HEK293 (cell line): ENCODE measurements around the gene CA11.

Experiments used
- ATF2 ChIP-seq: fragments of 450-650 bp; formaldehyde crosslinking; IDR thresholded peaks from 2 replicates; pipeline ENCODE4 v1.5.1; 2016; ENCODE audit warnings: missing biosample characterization, missing genetic modification characterization, low read depth
- PRDM1 ChIP-seq: fragments of 450-650 bp; formaldehyde crosslinking; IDR thresholded peaks from 2 replicates; pipeline ENCODE4; 2016; ENCODE audit warnings: missing biosample characterization, missing genetic modification characterization
- PRDM10 ChIP-seq: fragments of 450-650 bp; formaldehyde crosslinking; IDR thresholded peaks from 2 replicates; pipeline ENCODE4 v1.5.1; 2016; ENCODE audit warnings: missing biosample characterization, missing genetic modification characterization
- TRIM28 ChIP-seq: IDR thresholded peaks from 2 replicates; pipeline ENCODE4 v1.6.1; 2011; ENCODE audit warnings: low read length, control low read depth, borderline replicate concordance
- ZBTB48 ChIP-seq: fragments of 450-650 bp; formaldehyde crosslinking; IDR thresholded peaks from 2 replicates; pipeline ENCODE4 v1.5.1; 2016; ENCODE audit warnings: missing biosample characterization, missing genetic modification characterization
- ZBTB6 ChIP-seq: fragments of 450-650 bp; formaldehyde crosslinking; IDR thresholded peaks from 2 replicates; pipeline ENCODE4 v1.5.1; 2017; ENCODE audit warnings: missing biosample characterization, missing genetic modification characterization
- ZFP3 ChIP-seq: fragments of 450-650 bp; formaldehyde crosslinking; IDR thresholded peaks from 2 replicates; pipeline ENCODE4 v1.5.1; 2016; ENCODE audit warnings: low read depth, missing biosample characterization, missing genetic modification characterization
- ZNF138 ChIP-seq: fragments of 450-650 bp; formaldehyde crosslinking; IDR thresholded peaks from 2 replicates; pipeline ENCODE4 v1.5.1; 2016; ENCODE audit warnings: missing biosample characterization, missing genetic modification characterization, borderline replicate concordance
- ZNF157 ChIP-seq: fragments of 450-650 bp; formaldehyde crosslinking; IDR thresholded peaks from 2 replicates; pipeline ENCODE4 v1.5.1; 2016; ENCODE audit warnings: missing biosample characterization, missing genetic modification characterization
- ZNF175 ChIP-seq: fragments of 450-650 bp; formaldehyde crosslinking; IDR thresholded peaks from 2 replicates; pipeline ENCODE4 v1.5.1; 2016; ENCODE audit warnings: missing biosample characterization, missing genetic modification characterization
- ZNF239 ChIP-seq: fragments of 450-650 bp; formaldehyde crosslinking; IDR thresholded peaks from 2 replicates; pipeline ENCODE4 v1.5.1; 2016; ENCODE audit warnings: missing biosample characterization, missing genetic modification characterization
- ZNF266 ChIP-seq: fragments of 450-650 bp; formaldehyde crosslinking; IDR thresholded peaks from 2 replicates; pipeline ENCODE4 v1.5.1; 2016; ENCODE audit warnings: missing biosample characterization, missing genetic modification characterization, low read depth
- ZNF48 ChIP-seq: fragments of 450-650 bp; formaldehyde crosslinking; IDR thresholded peaks from 2 replicates; pipeline ENCODE4 v1.5.1; 2016; ENCODE audit warnings: missing biosample characterization, missing genetic modification characterization
- ZNF521 ChIP-seq: fragments of 450-650 bp; formaldehyde crosslinking; IDR thresholded peaks from 2 replicates; pipeline ENCODE4 v1.5.1; 2017; ENCODE audit warnings: missing biosample characterization, mild to moderate bottlenecking, missing genetic modification characterization
- ZNF596 ChIP-seq: fragments of 450-650 bp; IDR thresholded peaks from 2 replicates; pipeline ENCODE4 v1.5.0; 2018; ENCODE audit warnings: missing biosample characterization, mild to moderate bottlenecking, missing genetic modification characterization, moderate library complexity
- ZNF670 ChIP-seq: fragments of 450-650 bp; formaldehyde crosslinking; IDR thresholded peaks from 2 replicates; pipeline ENCODE4 v1.5.1; 2016; ENCODE audit warnings: missing biosample characterization, missing genetic modification characterization, low read depth
- ZNF677 ChIP-seq: fragments of 450-650 bp; IDR thresholded peaks from 2 replicates; pipeline ENCODE4 v1.5.0; 2018; ENCODE audit warnings: missing biosample characterization, mild to moderate bottlenecking, missing genetic modification characterization, moderate library complexity
- ZNF768 ChIP-seq: fragments of 450-650 bp; formaldehyde crosslinking; IDR thresholded peaks from 2 replicates; pipeline ENCODE4 v1.5.1; 2018; ENCODE audit warnings: missing biosample characterization, mild to moderate bottlenecking, missing genetic modification characterization
- ZNF830 ChIP-seq: fragments of 450-650 bp; IDR thresholded peaks from 2 replicates; pipeline ENCODE4 v1.5.0; 2018; ENCODE audit warnings: missing biosample characterization, missing genetic modification characterization, low read depth, mild to moderate bottlenecking, moderate library complexity
- ZSCAN23 ChIP-seq: fragments of 450-650 bp; formaldehyde crosslinking; IDR thresholded peaks from 2 replicates; pipeline ENCODE4 v1.5.1; 2016; ENCODE audit warnings: missing biosample characterization, missing genetic modification characterization
- TF ChIP-seq, protein P1 (sequence below): fragments of 450-650 bp; formaldehyde crosslinking; IDR thresholded peaks from 2 replicates; pipeline ENCODE4 v1.5.1; 2017; ENCODE audit warnings: missing biosample characterization, missing genetic modification characterization
- TF ChIP-seq, protein P2 (sequence below): fragments of 450-650 bp; formaldehyde crosslinking; IDR thresholded peaks from 2 replicates; pipeline ENCODE4 v1.5.1; 2017; ENCODE audit warnings: missing biosample characterization, missing genetic modification characterization
- TF ChIP-seq, protein P3 (sequence below): fragments of 450-650 bp; formaldehyde crosslinking; IDR thresholded peaks from 2 replicates; pipeline ENCODE4 v1.5.1; 2016; ENCODE audit warnings: missing biosample characterization, missing genetic modification characterization, low read depth
- TF ChIP-seq, protein P4 (sequence below): fragments of 450-650 bp; formaldehyde crosslinking; IDR thresholded peaks from 2 replicates; pipeline ENCODE4 v1.5.1; 2016; ENCODE audit warnings: missing biosample characterization, missing genetic modification characterization

CA11 gene

GRCh38 chr19:48588670-48589401, 57.2 kb downstream of the CA11 start (continued):
- TF ChIP-seq ZNF266 (0 out of 2 replicates have a peak, but pooled peaks have one; percentile 15), ZNF48 (tag by site-specific recombination) (no peak), ZBTB6 (tag by site-specific recombination) (peak; percentile 21; the same call in 1 of the 2 replicates), ZNF830 (tag by site-specific recombination) (no peak), ZNF596 (tag by site-specific recombination) (no peak), TRIM28 (no peak), ZNF768 (tag by site-specific recombination) (no peak; the same call in 1 of the 2 replicates), ZNF138 (tag by site-specific recombination) (no peak), PRDM10 (tag by site-specific recombination) (no peak; the same call in 1 of the 2 replicates), PRDM1 (tag by site-specific recombination) (no peak; the same call in 1 of the 2 replicates), ZNF670 (tag by site-specific recombination) (no peak), ATF2 (tag by site-specific recombination) (no peak), ZNF521 (tag by site-specific recombination) (no peak), ZSCAN23 (no peak), ZNF175 (tag by site-specific recombination) (no peak), ZBTB48 (tag by site-specific recombination) (peak; percentile 76), ZNF239 (tag by site-specific recombination) (peak; percentile 73), ZNF157 (no peak), ZFP3 (tag by site-specific recombination) (peak; percentile 69; the same call in 1 of the 2 replicates), ZNF677 (no peak)
- TF ChIP-seq, protein P1, sequence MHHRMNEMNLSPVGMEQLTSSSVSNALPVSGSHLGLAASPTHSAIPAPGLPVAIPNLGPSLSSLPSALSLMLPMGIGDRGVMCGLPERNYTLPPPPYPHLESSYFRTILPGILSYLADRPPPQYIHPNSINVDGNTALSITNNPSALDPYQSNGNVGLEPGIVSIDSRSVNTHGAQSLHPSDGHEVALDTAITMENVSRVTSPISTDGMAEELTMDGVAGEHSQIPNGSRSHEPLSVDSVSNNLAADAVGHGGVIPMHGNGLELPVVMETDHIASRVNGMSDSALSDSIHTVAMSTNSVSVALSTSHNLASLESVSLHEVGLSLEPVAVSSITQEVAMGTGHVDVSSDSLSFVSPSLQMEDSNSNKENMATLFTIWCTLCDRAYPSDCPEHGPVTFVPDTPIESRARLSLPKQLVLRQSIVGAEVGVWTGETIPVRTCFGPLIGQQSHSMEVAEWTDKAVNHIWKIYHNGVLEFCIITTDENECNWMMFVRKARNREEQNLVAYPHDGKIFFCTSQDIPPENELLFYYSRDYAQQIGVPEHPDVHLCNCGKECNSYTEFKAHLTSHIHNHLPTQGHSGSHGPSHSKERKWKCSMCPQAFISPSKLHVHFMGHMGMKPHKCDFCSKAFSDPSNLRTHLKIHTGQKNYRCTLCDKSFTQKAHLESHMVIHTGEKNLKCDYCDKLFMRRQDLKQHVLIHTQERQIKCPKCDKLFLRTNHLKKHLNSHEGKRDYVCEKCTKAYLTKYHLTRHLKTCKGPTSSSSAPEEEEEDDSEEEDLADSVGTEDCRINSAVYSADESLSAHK = 0 out of 2 replicates have a peak, but pooled peaks have one; percentile 35
- TF ChIP-seq, protein P2, sequence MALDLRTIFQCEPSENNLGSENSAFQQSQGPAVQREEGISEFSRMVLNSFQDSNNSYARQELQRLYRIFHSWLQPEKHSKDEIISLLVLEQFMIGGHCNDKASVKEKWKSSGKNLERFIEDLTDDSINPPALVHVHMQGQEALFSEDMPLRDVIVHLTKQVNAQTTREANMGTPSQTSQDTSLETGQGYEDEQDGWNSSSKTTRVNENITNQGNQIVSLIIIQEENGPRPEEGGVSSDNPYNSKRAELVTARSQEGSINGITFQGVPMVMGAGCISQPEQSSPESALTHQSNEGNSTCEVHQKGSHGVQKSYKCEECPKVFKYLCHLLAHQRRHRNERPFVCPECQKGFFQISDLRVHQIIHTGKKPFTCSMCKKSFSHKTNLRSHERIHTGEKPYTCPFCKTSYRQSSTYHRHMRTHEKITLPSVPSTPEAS (tag by site-specific recombination) = peak; percentile 49; the same call in 1 of the 2 replicates
- TF ChIP-seq, protein P3, sequence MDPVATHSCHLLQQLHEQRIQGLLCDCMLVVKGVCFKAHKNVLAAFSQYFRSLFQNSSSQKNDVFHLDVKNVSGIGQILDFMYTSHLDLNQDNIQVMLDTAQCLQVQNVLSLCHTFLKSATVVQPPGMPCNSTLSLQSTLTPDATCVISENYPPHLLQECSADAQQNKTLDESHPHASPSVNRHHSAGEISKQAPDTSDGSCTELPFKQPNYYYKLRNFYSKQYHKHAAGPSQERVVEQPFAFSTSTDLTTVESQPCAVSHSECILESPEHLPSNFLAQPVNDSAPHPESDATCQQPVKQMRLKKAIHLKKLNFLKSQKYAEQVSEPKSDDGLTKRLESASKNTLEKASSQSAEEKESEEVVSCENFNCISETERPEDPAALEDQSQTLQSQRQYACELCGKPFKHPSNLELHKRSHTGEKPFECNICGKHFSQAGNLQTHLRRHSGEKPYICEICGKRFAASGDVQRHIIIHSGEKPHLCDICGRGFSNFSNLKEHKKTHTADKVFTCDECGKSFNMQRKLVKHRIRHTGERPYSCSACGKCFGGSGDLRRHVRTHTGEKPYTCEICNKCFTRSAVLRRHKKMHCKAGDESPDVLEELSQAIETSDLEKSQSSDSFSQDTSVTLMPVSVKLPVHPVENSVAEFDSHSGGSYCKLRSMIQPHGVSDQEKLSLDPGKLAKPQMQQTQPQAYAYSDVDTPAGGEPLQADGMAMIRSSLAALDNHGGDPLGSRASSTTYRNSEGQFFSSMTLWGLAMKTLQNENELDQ (tag by site-specific recombination) = no peak
- TF ChIP-seq, protein P4, sequence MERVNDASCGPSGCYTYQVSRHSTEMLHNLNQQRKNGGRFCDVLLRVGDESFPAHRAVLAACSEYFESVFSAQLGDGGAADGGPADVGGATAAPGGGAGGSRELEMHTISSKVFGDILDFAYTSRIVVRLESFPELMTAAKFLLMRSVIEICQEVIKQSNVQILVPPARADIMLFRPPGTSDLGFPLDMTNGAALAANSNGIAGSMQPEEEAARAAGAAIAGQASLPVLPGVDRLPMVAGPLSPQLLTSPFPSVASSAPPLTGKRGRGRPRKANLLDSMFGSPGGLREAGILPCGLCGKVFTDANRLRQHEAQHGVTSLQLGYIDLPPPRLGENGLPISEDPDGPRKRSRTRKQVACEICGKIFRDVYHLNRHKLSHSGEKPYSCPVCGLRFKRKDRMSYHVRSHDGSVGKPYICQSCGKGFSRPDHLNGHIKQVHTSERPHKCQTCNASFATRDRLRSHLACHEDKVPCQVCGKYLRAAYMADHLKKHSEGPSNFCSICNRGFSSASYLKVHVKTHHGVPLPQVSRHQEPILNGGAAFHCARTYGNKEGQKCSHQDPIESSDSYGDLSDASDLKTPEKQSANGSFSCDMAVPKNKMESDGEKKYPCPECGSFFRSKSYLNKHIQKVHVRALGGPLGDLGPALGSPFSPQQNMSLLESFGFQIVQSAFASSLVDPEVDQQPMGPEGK (tag by site-specific recombination) = peak; percentile 88
